Fibroblast of skin of scalp (primary cell): Measurements from ENCODE around the gene SMIM35.

Source experiments
- DNase-seq: peaks from one replicate; pipeline ENCODE4 v3.0.0-alpha.2; 2013

Gene SMIM35

GRCh38 chr11:118109231-118109630 lies 22.5 kb upstream of the SMIM35 start:
- peak; percentile 12 for DNase-seq

DNA sequence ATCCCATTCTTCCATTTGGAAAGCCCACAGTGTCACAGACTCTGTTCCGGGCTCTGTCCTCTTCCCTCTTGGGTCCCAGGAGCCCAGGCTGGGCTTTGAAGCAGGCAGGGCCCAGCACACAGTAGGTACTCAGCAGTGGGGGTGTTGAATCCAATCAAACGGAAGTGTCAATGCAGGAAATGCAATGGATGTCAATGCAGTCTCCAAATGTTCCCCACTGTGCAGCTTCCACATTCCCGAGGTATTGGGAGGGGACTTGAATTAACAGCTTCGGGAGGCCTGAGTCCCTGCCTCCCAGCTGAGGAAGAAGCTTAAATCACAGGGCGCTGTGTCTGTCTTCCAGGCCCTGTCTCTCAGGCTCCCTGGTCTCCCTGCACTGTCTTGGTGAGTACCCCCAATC lies 21.8 kb upstream of the SMIM35 start:
- DNase-seq, result no peak

GRCh38 chr11:118106789-118107335 lies 20.1 kb upstream of the SMIM35 start:
- DNase-seq, result peak; percentile 29

DNA sequence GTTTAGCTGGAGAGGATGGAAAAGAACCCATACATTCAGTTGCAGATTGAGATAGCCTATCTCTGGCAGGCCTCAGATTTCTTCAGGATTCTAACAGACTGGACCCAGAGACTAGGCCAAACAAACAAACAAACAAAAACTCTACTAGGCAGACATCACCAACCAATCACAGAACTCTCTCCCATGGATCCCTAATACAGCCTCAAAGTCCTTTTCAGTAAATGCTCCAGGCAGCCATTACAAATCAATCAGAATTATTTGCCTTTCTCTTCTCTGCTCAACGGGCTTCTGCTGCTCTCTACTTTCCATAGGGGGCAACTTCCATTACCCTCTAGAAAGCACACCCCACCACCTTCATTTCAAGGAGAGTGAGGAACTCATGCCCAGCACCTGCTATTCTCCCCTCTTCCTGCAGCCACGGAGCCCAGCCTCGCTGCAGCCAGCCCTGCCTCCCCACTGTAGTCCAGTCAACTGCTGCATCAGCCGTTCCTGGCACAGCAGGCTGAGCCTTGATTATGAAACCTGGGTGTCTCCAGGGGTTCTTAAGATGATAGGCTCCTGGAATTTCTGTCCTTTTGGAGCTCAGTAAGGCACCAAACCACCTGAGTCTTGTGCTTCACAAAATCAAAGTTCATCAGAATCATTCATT lies 19.0 kb upstream of the SMIM35 start:
- no peak for DNase-seq

DNA sequence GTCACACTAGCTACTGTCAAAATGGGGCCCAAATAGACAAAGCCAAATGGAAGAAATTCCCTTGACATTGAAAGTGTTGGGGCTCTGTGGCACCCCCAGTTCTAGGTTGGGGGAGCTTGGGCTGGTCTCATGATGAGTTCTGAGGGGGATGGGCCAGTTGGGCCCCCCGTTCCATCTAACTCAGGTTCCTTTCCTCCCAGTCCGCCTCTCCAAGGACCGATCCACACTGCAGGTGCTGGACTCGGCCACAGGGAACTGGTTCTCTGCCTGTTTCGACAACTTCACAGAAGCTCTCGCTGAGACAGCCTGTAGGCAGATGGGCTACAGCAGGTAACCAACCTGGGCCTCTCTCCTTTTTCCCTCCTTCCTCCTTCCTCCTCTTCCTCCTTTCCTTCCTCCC lies 17.7 kb upstream of the SMIM35 start:
- no peak for DNase-seq

DNA sequence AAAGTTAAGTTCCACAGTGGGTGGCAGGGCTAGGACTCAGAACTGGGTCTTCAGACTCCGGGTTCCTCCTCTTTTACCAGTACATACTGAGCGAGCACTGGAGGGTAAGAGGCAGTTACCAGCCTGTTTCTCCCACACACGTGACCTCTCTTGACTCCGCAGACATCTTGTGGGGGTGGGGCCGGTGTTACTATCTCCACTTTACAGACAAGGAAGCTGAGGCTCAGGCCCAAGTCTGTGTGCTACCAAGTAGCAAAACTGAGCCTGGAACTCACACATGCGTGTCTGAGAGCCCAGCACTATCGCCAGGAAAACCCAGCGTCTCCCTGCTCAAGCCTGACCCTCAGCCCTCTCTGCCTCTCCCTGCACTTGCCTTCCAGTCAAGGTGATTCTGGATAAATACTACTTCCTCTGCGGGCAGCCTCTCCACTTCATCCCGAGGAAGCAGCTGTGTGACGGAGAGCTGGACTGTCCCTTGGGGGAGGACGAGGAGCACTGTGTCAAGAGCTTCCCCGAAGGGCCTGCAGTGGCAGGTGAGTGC lies 16.0 kb upstream of the SMIM35 start:
- DNase-seq, result no peak

GRCh38 chr11:118100691-118101232 lies 14.0 kb upstream of the SMIM35 start:
- no peak for DNase-seq

- DNase-seq, result no peak
Measured at GRCh38 chr11:118099838-118100556, 13.2 kb upstream of the SMIM35 start.

- DNase-seq, result no peak
Measured at GRCh38 chr11:118098996-118099837, 12.5 kb upstream of the SMIM35 start.

DNA sequence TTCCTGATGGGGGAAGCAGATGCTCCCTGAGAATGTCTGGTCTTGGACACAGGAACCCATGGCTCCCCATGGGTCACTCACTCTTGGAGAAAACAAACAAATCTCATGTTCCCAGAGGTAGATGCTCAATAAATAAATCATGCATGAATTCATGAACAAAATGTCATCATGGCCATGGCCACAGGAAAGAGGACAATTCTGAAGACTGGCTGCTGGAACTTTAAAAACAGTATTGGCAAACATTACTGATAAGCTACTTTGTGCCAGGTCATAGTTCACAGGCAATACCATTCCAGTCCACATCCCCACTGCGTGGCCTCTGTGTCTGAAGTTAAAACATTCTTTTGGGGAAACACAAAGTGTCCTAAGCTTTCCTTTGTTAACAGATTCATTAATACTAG lies 9.2 kb upstream of the SMIM35 start:
- no peak for DNase-seq

GRCh38 chr11:118095493-118095892 lies 8.7 kb upstream of the SMIM35 start:
- no peak for DNase-seq

DNA sequence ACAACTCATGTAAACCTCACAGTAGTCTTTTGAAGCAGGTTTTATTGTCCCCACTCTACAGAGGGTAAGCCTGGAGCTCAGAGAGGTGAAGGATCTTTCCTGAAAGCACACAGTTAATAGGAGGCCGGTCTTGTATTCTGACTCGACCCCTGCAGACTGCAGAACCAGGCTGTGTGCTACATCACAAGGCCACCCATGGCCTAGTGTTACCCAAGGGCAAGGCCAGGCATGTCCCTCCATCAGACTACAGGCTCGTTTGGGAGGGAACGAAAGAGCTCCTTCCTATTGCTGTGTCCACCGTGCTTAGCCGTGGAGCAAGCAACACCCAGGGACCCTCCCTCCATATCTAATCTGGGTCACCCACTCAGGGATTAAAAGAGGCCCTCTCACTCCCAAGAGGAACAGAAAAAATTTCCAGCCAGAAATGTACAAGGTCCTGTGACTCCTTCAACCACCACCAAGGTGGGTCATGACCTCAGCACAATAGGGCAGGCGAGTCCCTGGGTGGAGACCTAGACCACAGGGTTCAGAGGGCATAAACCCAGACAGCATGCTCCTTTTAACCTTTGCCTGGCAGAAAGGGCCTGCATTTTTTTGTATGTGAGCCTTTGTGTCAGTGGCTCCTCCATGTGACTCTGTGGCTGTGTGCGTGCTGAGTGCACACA lies 6.3 kb upstream of the SMIM35 start:
- no peak for DNase-seq

GRCh38 chr11:118091690-118092089 lies 4.9 kb upstream of the SMIM35 start:
- DNase-seq, result no peak

DNA sequence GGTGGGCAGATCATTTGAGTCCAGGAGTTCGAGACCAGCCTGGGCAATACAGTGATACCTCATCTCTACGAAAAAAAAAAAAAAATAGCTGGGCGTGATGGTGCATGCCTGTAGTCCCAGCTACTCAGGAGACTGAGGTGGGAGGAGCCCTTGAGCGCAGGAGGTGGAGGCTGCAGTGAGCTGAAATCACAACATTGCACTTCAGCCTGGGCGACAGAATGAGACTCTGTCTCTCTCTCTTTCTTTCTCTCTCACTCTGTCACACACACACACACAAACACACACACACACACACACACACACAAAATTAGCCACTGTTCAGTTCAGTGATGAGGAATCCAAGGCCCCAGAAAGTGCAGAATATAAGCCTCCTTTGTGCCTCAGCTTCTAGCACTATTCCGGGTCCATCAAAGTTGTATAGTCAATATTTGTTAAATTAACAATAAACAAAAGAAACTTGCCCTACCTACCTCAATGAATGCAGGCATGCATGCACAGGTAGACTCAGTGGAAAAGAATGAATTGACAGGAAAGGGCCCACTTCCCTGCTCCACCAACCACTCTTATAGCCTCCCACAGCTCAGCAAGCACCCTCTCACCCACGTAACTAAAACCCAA lies 3.9 kb upstream of the SMIM35 start:
- no peak for DNase-seq

DNA sequence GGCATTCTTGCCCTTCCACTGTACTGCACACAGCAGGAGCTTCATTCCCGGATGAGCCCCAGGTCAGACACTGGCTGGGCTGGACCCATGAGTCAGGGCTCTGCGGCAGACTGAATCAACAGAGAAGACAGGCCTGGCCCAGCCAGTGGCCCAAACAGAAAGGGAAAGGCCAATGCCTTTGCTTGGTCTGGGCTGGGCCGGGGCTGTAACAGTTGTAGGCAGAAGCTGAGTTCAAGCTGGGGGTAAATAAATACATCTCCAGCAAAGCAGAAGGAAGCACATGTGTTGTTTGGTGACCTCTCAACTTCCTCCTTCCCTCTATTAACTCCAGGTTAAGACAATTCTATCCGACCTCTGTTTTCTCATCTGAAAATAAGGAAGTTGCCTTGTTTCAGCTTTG lies 1.8 kb upstream of the SMIM35 start:
- DNase-seq, result no peak

DNA sequence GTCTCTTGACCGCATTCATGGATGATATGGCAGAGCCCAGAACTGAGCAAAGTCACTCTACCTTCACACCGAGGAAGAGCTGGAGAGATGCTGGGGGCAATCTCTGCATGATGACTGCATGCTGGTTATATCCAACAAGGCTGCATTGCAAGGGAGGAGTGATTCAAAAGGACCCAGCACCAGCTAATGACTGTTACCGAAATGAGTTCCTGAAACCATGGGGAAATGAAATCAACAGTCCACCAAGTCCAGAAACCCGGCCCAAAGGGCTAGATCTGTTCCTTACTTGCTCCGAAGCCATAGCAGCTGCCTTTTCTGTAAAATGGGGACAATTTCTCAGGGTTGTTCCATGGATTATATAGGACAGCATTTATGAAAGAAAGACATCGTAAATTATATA lies 1.2 kb upstream of the SMIM35 start:
- no peak for DNase-seq

DNA sequence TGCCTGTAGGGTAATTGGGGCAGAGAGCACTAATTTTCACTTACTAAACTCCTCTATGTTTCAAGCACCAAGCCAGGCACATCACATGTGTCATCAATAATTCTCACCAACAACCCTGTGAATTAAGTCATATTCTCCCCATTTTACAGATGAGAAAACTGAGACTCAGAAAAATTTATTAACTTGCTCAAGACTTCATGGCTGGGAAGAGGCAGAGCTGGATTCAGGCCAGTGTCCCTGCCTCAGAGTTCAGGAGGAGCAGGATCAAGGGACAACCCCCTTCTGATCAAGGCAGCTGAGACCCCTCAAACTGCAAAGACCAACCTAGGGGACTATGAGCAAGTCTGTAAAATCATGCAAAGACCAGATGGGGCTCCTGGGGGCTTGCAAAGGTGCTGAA lies 2.1 kb downstream of the SMIM35 start:
- DNase-seq, result no peak

DNA sequence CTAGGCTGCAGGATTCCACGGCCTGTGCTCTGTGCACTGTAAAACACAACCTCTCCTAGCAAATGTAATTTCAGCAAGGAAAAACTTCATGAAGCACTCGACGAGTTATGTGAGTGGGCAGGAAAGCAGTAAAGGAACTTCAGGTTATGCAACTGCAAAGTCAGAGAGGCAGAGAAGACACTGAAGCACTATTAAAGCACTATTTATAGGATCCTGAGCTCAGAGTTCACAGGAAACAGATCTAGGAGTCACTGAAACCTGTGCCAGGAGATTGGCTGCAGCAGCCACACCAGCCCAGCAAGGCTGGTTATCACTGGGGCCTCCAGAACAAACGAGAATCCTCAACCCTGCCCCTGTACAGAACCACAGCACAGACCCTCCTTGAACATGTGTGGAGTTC lies 2.5 kb downstream of the SMIM35 start:
- DNase-seq, result no peak

DNA sequence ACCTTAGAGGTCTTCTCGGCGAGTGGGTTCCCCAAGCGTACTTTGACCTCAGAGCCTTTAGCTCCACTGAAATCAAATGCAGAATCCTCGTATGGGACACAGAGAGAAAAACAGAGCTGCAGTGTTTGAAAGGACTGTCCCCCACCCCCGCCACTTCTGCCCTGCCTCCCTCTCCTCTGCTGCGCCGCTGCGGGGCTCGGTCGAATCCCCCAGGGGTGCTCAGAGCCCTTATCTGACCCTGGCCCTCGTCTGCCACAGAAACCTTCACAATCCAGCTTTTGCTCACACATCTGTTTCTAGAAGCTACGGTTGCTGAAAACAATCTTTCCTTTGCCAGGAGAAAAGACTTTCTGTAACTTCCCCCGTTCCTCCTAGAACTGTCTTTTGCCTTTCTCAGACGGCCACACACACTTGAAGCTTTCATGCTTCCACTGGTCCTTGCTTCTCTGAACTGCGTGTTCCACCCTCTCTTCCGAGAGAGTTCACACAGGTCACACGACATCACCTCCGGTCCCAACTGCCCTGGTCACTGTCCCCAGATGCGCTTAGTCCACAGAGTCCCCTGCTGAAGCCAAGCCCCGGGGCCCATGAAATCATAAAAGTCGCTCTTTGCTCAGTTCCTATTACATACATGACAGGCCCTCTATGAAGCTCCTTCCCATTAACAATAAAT lies 3.7 kb downstream of the SMIM35 start:
- no peak for DNase-seq

- DNase-seq, result no peak
Measured at GRCh38 chr11:118081241-118081958, 5.4 kb downstream of the SMIM35 start.
